HG03060 (cell line): ENCODE data around the gene ROPN1B.

Experiments
- ATAC-seq: cut with Tn5 transposase; IDR thresholded peaks from one replicate; pipeline ENCODE4 v1.9.1; 2021; ENCODE audit warnings: low read depth, moderate number of reproducible peaks; ENCODE audit not compliant: unreplicated experiment

Gene ROPN1B

DNA sequence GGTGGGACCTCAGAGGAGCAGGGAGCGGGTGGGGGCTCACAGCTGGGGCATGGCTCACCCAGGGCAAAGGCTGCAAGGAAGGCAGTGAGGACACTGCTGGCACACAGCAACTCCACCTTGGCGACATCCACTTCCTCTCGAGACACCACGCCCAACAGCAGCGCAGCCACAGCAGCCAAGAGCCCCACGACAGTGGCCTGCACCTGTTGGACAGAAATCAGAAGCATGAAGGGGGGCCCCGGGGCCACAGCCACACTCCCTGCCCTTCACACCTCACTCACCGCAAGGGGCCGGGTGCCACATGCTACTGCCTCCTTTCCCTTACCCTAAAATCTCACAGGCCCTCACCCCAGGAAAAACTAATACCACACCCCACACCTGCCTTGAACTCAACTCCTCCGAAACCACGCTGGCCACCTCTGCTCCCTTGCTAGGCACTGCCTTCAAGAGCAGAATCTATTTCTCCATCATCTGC lies 57.3 kb downstream of the ROPN1B start:
- no peak for ATAC-seq

DNA sequence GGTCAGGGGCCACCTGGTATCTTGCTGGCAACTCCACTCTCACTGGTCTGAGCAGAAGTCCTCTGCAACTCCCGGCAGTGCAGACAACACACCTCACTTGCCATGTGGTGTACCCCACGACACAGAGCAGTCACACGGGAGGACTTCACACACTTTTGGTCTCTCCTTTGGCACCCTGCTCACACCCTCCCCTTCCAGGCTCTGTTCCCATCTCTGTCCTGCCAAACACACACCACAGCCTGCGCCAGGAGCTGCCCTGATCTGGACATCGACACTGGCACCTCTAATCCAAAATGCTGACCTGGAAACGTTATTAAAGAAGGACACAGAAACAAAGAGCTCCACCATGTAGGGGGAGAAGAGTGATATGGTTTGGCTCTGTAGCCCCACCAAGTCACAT lies 57.8 kb downstream of the ROPN1B start:
- ATAC-seq, result no peak

DNA sequence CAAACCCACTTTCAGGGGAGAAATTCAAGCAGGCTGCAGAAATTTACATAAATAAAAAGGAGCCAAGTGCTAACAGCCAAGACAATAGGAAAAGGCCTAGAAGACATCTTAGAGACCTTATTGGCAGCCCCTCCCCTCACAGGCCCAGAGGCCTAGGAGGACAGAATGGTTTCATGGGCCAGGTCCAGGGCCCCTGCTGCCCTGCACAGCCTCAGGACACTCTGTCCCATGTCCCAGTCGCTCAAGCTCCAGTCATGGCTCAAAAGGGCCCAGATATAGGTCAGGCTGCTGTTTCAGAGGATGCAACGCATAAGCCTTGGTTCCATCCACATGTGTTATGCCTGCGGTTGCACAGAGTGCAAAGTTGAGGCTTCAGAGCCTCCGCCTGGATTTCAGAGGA lies 59.1 kb downstream of the ROPN1B start:
- ATAC-seq, result no peak

DNA sequence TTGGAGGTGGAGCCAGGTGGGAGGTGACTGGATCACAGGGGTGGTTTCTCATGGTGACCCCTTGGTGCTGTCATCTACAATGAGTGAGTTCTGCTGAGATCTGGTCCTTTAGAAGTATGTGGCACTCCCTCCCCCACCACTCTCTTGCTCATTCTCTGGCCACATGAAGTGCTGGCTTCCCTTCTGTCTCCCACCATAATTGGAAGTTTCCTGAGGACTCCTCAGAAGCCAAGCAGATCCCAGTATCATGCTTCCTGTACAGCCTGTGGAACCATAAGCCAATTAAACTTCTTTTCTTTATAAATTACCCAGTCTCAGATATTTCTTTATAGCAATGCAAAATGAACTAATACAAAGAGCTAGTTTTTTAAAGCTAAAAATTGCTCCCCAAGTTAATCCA lies 60.3 kb downstream of the ROPN1B start:
- no peak for ATAC-seq

- ATAC-seq, result no peak
Observed at GRCh38 chr3:126030455-126030854, 61.5 kb downstream of the ROPN1B start.

DNA sequence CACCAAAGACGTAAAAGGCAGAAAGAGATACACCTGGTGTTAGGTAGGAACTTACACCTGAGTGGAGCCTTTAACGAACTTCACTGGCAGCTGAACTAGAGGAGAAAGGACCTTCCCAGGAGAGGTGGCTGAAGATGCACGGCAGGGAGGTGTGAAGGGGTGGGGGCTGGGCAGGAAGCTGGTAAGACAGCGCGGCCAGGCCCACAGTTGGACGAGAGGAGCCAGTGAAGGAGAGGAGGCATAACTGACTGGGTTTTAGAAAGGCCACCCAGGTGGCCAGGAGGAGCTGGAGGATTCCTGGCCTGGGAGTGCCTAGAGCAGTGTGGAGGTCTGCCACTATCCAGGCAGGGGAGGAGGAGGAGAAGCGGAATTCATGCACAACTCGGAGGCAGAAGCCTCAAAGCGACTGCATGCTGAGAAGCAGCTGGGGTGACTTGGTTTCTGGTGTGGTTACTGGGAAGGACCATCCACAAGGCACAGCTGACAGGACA lies 63.0 kb downstream of the ROPN1B start:
- no peak for ATAC-seq
